Stimulated activated CD4-positive, alpha-beta T cell treated with anti-CD3 and anti-CD28 coated beads, Interleukin-15, amount 100 ng/mL, for 24 hours (primary cell): Measurements from ENCODE around the gene ELAVL3.
"Not testable (repeated sequence)": the region's sequence is repeated elsewhere in the genome, so short reads cannot be mapped to it uniquely, and the experiment has no call there.

Experiments used
- DNase-seq: peaks from one replicate; pipeline ENCODE4 v3.0.0-alpha.2; 2020

ELAVL3 gene

GRCh38 chr19:11435057-11435832 lies 45.6 kb downstream of the ELAVL3 start, which contains the start of the genes ODAD3 and PRKCSH:
Gene ODAD3, minus strand, starts transcription at chr19:11435121. Its CDS starts 105 bp downstream, at chr19:11435016.
Gene PRKCSH, plus strand, starts transcription at chr19:11435635. Its CDS starts 483 bp downstream, at chr19:11436118.
- peak; percentile 100 for DNase-seq

- DNase-seq, result no peak
These were observed 46.2 kb downstream of the ELAVL3 start for GRCh38 chr19:11434703-11435056.

- DNase-seq, result not testable (repeated sequence)
These were observed 47.3 kb downstream of the ELAVL3 start for GRCh38 chr19:11433526-11433925.

- DNase-seq, result no peak
These were observed 54.2 kb downstream of the ELAVL3 start for GRCh38 chr19:11426656-11427055.

GRCh38 chr19:11425719-11426457 lies 55.0 kb downstream of the ELAVL3 start:
- no peak for DNase-seq

- DNase-seq, result no peak
These were observed 57.1 kb downstream of the ELAVL3 start for GRCh38 chr19:11423791-11424181.

GRCh38 chr19:11423164-11423790 lies 57.6 kb downstream of the ELAVL3 start:
- no peak for DNase-seq

GRCh38 chr19:11422163-11423065 lies 58.4 kb downstream of the ELAVL3 start:
- DNase-seq, result peak; percentile 83

GRCh38 chr19:11421371-11422098 lies 59.3 kb downstream of the ELAVL3 start:
- peak; percentile 47 for DNase-seq

- no peak for DNase-seq
These were observed 60.1 kb downstream of the ELAVL3 start for GRCh38 chr19:11420429-11421370.

- no peak for DNase-seq
These were observed 62.0 kb downstream of the ELAVL3 start, which contains the start of gene RGL3 for GRCh38 chr19:11418549-11419506. Gene RGL3, minus strand, starts transcription at chr19:11419314. Its CDS starts 36 bp downstream, at chr19:11419278.

GRCh38 chr19:11418094-11418548 lies 62.7 kb downstream of the ELAVL3 start:
- no peak for DNase-seq

GRCh38 chr19:11416346-11417052 lies 64.3 kb downstream of the ELAVL3 start:
- no peak for DNase-seq

GRCh38 chr19:11414544-11414943 lies 66.3 kb downstream of the ELAVL3 start:
- DNase-seq, result no peak

GRCh38 chr19:11410682-11411081 lies 70.2 kb downstream of the ELAVL3 start:
- no peak for DNase-seq

GRCh38 chr19:11408591-11408990 lies 72.3 kb downstream of the ELAVL3 start:
- DNase-seq, result no peak

GRCh38 chr19:11406703-11407236 lies 74.1 kb downstream of the ELAVL3 start:
- not testable (repeated sequence) for DNase-seq
